ENCODE measurements around the gene HOXC11.

The HOXC11 gene

DNA sequence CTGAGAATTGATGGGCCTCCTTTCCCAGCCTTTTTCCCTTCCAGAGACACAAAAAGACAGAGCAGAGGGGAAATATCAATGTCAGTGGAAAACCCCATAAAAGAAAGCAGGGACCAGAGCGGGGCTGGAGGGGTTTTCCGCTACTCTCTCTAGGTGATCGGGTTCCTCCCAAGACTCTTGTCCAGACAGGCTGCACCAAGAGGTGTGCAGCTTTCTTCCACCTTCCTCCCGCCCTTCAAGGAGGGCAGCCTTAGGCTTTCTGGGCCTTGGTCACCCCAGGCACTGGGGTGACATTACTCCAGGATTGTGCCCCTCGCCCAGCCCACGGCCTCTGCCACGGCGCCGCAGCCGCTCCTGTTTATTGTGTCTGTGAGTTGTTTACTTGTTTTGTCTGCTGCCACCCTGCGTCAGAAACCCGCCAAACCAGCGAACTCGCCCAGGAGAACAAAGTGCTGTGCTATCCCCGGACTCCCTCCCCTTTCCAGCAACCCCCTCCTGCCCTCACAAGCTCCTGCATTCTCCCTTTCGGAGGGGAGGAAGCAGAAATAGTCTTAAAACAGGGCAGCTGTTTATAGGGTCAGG lies 48.6 kb downstream of the HOXC11 start (continued):
- TF ChIP-seq GLIS3 (CRISPR knock-in tag; IDR thresholded peaks at IDR 0.05), result no peak

DNA sequence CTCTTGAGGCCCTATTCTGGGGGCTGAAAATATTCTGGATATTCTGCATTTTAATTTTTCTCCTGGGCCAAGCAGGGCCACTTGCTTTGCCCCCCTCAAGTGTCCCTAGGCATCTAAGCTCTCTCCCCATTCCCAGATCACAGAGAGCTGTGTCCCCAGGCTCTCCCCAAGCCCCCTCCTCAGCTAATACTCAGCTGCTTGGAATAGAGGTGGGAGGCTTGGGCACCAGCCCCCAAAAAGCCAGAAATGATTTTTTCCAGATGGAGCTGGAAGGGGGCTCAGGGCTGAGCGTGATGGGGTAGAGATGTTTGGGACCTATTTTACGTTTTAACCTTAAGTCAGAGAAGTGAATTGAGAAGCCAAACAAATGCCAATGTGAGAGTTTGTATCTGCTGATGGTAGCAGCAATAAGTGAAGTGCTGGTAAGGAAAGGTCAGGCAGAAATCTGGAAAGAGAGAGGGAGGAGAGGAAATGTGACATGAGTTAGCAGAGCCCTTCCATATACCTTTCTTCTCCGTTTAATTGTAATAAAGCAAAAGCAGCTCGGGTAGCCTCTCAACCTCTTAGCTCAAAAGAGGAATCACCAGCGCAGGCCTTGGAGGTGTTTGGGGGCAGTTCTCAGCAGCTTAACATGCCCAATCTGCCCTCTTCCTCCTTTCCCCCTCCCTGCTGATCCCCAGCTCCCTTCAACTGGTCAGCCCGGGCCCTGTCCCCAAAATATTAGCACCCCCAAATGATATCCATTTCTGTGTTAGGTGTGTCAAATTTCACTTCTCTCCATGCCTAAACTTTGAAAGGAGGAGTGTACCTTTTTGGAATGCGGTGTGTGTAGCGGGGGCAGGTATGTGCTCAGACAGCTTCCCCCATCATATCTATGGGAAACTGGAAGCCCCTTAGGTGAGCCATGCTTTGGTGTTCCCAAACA lies 50.3 kb downstream of the HOXC11 start:
- no peak for TF ChIP-seq CSDC2 (CRISPR knock-in tag; IDR thresholded peaks at IDR 0.05)
- TF ChIP-seq RARB (CRISPR knock-in tag; IDR thresholded peaks at IDR 0.05), result no peak
- TF ChIP-seq, protein P1, sequence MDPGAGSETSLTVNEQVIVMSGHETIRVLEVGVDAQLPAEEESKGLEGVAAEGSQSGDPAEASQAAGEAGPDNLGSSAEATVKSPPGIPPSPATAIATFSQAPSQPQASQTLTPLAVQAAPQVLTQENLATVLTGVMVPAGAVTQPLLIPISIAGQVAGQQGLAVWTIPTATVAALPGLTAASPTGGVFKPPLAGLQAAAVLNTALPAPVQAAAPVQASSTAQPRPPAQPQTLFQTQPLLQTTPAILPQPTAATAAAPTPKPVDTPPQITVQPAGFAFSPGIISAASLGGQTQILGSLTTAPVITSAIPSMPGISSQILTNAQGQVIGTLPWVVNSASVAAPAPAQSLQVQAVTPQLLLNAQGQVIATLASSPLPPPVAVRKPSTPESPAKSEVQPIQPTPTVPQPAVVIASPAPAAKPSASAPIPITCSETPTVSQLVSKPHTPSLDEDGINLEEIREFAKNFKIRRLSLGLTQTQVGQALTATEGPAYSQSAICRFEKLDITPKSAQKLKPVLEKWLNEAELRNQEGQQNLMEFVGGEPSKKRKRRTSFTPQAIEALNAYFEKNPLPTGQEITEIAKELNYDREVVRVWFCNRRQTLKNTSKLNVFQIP (CRISPR knock-in tag; IDR thresholded peaks at IDR 0.05; ENCODE audit: borderline replicate concordance, low read depth), result no peak
- TF ChIP-seq SNAI2 (CRISPR knock-in tag; IDR thresholded peaks at IDR 0.05), result no peak
- TF ChIP-seq, protein P2, sequence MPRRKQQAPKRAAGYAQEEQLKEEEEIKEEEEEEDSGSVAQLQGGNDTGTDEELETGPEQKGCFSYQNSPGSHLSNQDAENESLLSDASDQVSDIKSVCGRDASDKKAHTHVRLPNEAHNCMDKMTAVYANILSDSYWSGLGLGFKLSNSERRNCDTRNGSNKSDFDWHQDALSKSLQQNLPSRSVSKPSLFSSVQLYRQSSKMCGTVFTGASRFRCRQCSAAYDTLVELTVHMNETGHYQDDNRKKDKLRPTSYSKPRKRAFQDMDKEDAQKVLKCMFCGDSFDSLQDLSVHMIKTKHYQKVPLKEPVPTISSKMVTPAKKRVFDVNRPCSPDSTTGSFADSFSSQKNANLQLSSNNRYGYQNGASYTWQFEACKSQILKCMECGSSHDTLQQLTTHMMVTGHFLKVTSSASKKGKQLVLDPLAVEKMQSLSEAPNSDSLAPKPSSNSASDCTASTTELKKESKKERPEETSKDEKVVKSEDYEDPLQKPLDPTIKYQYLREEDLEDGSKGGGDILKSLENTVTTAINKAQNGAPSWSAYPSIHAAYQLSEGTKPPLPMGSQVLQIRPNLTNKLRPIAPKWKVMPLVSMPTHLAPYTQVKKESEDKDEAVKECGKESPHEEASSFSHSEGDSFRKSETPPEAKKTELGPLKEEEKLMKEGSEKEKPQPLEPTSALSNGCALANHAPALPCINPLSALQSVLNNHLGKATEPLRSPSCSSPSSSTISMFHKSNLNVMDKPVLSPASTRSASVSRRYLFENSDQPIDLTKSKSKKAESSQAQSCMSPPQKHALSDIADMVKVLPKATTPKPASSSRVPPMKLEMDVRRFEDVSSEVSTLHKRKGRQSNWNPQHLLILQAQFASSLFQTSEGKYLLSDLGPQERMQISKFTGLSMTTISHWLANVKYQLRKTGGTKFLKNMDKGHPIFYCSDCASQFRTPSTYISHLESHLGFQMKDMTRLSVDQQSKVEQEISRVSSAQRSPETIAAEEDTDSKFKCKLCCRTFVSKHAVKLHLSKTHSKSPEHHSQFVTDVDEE (CRISPR knock-in tag; IDR thresholded peaks at IDR 0.05), result no peak
- TF ChIP-seq, protein P3, sequence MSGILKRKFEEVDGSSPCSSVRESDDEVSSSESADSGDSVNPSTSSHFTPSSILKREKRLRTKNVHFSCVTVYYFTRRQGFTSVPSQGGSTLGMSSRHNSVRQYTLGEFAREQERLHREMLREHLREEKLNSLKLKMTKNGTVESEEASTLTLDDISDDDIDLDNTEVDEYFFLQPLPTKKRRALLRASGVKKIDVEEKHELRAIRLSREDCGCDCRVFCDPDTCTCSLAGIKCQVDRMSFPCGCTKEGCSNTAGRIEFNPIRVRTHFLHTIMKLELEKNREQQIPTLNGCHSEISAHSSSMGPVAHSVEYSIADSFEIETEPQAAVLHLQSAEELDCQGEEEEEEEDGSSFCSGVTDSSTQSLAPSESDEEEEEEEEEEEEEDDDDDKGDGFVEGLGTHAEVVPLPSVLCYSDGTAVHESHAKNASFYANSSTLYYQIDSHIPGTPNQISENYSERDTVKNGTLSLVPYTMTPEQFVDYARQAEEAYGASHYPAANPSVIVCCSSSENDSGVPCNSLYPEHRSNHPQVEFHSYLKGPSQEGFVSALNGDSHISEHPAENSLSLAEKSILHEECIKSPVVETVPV (CRISPR knock-in tag; IDR thresholded peaks at IDR 0.05), result no peak
- ATAC-seq, result no peak

DNA sequence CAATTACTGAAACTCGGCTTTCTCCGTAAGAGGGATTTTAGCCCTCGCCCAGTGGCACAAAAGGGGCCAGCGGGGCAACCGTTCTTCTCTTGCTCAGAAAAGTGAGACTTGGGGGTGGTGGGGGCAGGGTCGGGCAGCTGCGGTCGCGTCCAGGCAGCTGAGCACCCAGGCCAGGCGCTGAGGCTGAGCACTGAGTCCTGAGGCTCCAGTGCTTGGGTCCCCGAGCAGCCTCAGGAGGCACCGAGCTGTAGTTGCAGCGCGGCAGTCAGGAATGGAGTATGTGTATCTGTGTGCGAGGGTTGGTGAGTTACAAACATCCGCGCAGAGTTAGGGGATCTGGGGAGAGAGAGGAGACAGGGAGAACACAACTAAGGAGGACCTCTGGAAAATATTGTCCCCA lies 51.2 kb downstream of the HOXC11 start:
- no peak for TF ChIP-seq TCF4 (CRISPR knock-in tag; IDR thresholded peaks at IDR 0.05; ENCODE audit: borderline replicate concordance)
- no peak for ATAC-seq

DNA sequence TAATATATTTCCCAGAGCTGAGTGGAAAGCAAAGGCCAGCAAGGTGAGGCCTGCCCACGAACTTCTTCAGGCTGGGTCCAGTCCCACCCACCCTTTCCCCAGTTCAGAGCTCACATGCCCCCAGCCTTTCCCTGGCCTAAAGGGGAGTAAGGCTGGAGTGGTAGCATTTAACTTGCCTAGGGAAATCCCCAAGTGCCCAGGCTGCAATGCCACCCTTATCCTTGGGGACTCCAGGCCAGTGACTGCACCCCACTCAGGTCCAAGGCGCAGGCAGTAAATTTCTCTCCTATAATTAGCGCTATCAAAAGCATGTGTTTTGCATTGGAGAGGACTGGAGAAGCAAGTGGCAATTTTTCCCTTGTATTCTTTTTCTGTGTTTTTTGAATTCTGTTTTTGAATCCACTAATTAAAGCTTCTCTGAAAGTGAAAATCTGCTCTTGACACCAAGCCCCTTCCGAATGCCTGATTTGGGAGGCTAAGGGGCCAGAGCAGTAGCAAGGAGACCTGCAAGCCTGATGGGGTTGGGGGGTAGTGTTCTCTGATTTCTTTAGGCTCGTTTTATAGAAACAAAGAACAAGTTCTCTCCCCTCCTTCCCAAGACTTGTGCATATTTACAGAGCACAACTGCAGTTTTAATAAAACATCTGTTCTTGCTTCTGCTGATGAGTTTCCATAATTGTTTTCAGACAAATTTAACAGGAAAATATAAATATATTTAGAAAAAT lies 51.8 kb downstream of the HOXC11 start:
- TF ChIP-seq, protein P1 (CRISPR knock-in tag; IDR thresholded peaks at IDR 0.05; ENCODE audit: borderline replicate concordance, low read depth), result no peak
- TF ChIP-seq, protein P4, sequence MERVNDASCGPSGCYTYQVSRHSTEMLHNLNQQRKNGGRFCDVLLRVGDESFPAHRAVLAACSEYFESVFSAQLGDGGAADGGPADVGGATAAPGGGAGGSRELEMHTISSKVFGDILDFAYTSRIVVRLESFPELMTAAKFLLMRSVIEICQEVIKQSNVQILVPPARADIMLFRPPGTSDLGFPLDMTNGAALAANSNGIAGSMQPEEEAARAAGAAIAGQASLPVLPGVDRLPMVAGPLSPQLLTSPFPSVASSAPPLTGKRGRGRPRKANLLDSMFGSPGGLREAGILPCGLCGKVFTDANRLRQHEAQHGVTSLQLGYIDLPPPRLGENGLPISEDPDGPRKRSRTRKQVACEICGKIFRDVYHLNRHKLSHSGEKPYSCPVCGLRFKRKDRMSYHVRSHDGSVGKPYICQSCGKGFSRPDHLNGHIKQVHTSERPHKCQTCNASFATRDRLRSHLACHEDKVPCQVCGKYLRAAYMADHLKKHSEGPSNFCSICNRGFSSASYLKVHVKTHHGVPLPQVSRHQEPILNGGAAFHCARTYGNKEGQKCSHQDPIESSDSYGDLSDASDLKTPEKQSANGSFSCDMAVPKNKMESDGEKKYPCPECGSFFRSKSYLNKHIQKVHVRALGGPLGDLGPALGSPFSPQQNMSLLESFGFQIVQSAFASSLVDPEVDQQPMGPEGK (CRISPR knock-in tag; IDR thresholded peaks at IDR 0.05; ENCODE audit: borderline replicate concordance), result no peak

DNA sequence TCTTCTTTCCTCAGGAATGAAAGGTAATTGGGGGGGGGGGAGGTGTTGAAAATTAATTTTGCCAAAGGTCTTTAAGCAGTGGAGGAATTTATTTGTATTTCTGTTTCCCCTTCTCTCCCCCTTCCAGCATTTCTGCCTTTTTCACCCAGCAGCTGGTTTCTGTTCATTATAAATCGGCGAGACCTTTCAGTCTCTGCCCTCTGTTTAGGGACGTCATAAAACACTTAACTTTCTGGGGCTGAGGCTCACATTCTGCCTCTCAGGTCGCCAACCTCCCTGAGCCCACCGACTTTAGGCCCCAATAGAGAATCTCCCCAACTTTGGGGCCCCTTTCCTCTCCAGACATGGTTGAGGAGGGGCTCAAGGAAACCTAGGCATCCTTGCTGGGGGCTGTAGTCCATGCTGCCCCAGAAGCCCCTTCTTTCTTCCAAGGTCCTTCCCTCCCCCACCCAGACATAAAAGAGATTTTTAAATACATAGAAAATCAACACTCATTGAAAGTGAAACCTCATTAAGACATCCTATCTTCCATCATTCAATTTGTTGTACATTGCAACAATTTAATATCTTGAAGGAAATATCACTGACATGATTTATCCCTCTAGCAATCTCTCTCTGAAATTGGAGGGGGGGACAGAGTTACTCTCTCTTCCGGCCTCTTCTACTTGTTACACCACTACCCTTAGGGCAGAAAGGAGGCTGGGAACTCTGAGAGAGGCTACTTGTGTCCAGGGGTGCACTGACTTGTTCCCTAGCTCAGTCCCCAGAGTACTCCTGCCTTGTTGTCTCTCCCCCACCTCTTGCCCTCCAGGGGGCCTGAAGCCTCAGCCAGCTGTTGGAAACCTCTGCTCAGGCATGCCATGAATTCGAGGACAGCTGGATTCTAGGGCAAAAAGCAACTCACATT lies 52.8 kb downstream of the HOXC11 start:
- no peak for TF ChIP-seq ZNF8 (CRISPR knock-in tag; IDR thresholded peaks at IDR 0.05)
- TF ChIP-seq, protein P5, sequence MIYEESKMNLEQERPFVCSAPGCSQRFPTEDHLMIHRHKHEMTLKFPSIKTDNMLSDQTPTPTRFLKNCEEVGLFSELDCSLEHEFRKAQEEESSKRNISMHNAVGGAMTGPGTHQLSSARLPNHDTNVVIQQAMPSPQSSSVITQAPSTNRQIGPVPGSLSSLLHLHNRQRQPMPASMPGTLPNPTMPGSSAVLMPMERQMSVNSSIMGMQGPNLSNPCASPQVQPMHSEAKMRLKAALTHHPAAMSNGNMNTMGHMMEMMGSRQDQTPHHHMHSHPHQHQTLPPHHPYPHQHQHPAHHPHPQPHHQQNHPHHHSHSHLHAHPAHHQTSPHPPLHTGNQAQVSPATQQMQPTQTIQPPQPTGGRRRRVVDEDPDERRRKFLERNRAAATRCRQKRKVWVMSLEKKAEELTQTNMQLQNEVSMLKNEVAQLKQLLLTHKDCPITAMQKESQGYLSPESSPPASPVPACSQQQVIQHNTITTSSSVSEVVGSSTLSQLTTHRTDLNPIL (CRISPR knock-in tag; IDR thresholded peaks at IDR 0.05; ENCODE audit: low read depth), result no peak
- TF ChIP-seq ZFP30 (CRISPR knock-in tag; IDR thresholded peaks at IDR 0.05), result no peak
- TF ChIP-seq ZC3H10 (CRISPR knock-in tag; IDR thresholded peaks at IDR 0.05), result no peak
- TF ChIP-seq BACH2 (CRISPR knock-in tag; IDR thresholded peaks at IDR 0.05; ENCODE audit: borderline replicate concordance), result no peak
- no peak for ATAC-seq

More for the DNA sequence above, 51.8 kb downstream of the HOXC11 start:
- no peak for ATAC-seq
